NCI-H2029 (cell line): Measurements from ENCODE around the gene TMUB1.
A peak's percentile ranks its signal among the peaks of the same experiment; 100 is the strongest.
"Not testable (repeated sequence)": the region's sequence is repeated elsewhere in the genome, so short reads cannot be mapped to it uniquely, and the experiment has no call there.

Source experiments
- DNase-seq: peaks from one replicate; lab custom pipeline; 2025; lab: John Stamatoyannopoulos, UW

TMUB1 gene

DNA sequence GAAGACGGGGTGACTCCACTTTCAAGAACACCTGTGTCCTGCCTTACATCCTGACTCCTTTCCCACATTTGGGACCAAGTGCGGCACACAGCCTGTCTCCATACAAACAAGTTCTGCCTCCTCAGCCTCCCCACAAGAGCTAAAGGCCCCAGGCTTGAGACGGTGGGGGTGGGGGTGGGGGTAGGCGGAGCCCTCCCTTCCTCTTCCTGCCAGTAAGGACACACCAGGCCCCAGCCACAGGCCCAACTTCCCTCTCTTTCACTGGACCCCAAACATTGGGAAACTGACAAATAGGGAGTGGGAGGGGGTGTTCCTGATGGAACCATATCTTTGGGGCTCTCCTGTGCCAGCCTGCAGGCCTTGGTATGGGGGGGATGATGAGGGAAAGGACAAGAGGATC is 30.2 kb downstream of the TMUB1 start:
- no peak for DNase-seq

GRCh38 chr7:151051108-151051507 is 32.2 kb downstream of the TMUB1 start:
- DNase-seq: no peak

DNA sequence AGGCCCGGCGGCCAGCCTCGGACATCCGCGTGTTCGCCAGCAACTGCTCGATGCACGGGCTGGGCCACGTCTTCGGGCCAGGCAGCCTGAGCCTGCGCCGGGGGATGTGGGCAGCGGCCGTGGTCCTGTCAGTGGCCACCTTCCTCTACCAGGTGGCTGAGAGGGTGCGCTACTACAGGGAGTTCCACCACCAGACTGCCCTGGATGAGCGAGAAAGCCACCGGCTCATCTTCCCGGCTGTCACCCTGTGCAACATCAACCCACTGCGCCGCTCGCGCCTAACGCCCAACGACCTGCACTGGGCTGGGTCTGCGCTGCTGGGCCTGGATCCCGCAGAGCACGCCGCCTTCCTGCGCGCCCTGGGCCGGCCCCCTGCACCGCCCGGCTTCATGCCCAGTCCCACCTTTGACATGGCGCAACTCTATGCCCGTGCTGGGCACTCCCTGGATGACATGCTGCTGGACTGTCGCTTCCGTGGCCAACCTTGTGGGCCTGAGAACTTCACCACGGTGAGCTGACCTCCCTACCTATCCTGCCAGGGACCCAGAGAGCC is 34.3 kb downstream of the TMUB1 start:
- DNase-seq: no peak

DNA sequence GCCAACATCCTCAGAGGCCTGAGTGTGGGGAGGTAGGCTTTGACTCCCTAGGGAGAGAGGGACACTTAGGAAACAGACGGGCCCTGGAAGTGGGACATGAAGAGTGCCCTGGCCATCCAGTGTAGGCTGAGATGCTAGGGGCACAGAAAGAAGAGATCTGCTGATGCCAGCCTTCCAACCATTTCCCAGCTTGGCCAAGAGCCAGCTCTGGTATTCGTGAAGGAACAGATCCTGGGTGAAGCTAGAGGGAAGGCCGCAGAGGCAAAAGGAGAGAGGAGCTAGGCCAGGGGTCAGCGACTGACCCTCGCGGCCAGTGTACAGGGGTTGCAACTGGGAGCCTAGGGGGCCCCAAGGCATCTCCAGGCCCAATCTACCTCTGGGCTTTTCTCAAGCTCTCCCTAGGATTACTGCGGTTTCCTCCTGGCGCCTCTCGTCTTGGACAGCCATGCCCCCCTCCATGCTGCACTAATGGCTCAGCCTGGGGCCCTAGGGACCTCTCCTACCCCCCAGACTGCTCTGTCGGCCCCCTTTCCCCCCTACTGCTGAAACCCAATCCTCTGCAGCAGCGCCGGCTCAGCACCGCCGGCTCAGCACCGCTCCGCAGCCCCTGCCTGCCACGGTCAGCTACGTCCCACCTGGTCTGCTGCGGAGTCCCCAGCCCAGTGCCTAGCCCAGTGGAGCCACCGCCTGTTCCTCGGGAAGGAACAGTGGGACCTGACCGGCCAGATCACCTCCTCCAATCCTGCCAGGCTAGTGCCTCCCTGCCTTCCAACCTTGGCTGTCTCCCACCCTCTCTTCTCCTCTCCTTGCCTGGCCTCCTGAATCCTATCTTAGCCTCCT is 35.1 kb downstream of the TMUB1 start, which contains the start of gene ASIC3:
Gene ASIC3 (plus strand): TSS at position 556 of the 840 bp plus-strand sequence. CDS start 355 bp downstream, outside the sequence.
- no peak for DNase-seq

- no peak for DNase-seq
Observed at GRCh38 chr7:151046603-151047573, 36.4 kb downstream of the TMUB1 start.

DNA sequence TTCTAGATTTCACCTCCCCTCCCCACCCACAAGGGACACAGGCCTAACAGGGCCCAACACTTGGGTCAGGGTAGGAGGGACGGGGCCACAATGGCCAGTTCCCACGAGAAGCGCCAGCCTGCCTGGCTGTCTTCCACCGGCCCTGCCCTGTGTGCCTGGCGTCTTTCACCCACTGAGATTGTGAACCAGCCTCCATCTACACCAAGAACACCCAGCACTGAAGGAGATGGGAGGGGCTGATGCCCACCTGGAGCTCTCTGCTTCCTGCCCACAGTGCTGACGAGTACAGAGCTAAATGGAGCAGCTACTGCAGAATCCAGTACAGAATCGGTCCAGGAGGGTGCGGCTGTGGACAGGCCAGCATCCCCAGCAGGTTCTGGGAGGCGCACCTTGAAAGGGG is 37.3 kb downstream of the TMUB1 start:
- no peak for DNase-seq

DNA sequence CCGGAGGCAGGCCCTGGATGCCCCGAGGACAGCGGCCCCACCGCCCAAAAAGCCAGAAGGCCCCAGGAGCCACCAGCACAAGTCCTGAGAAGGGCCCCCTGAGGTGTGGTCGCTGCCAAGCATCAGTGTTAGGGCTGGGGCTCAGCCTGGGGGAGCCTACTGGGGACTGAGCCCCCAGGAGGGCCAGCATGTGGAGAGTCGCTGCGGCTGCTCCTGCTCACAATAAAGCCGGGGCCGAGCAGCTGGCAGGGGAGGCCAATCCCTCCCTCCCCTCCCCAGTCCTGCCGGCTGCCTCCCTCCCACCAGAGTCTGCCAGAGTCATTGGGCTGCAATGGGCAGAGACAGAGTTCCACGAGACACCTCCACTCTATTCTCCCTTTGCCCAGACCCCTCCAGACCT is 38.0 kb downstream of the TMUB1 start:
- DNase-seq: no peak

- no peak for DNase-seq
Observed at GRCh38 chr7:151043959-151044358, 39.3 kb downstream of the TMUB1 start.

- DNase-seq: not testable (repeated sequence)
Observed at GRCh38 chr7:151043449-151043848, 39.8 kb downstream of the TMUB1 start.

GRCh38 chr7:151040616-151041375 is 42.5 kb downstream of the TMUB1 start:
- DNase-seq: no peak

DNA sequence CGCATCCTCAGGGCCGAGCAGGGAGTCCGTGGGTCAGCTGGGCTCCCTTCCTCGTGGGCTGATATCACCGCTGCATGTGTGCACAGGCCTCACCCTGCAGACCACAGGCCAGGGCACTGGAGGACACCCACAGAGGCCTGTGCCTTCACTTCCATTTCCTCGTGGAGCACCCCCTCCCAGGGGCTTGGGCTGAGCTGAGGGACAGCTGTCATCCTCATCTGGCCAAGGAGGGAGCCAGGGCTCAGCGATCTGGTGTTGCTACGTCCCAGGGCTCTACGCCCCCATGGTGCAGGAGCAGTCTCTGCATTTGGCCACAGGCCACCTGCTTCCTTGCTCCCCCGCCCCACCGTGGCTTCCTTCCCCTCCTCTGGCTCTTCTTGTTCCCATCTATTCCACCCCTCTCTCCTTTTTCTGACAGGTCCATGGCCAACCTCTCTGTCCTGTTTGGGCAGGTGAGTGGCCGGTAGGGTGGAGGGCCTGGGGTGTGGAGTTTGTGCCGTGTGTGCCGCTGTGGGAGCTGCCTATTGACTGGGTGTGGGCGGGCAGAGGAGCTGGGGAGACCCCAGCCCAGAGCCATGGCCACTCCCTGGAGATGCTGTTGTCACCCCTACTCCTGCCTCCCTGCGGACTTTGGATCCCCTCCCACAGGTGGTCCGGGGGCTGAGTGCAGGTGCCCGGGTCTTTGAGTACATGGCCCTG is 43.3 kb downstream of the TMUB1 start:
- DNase-seq: no peak

DNA sequence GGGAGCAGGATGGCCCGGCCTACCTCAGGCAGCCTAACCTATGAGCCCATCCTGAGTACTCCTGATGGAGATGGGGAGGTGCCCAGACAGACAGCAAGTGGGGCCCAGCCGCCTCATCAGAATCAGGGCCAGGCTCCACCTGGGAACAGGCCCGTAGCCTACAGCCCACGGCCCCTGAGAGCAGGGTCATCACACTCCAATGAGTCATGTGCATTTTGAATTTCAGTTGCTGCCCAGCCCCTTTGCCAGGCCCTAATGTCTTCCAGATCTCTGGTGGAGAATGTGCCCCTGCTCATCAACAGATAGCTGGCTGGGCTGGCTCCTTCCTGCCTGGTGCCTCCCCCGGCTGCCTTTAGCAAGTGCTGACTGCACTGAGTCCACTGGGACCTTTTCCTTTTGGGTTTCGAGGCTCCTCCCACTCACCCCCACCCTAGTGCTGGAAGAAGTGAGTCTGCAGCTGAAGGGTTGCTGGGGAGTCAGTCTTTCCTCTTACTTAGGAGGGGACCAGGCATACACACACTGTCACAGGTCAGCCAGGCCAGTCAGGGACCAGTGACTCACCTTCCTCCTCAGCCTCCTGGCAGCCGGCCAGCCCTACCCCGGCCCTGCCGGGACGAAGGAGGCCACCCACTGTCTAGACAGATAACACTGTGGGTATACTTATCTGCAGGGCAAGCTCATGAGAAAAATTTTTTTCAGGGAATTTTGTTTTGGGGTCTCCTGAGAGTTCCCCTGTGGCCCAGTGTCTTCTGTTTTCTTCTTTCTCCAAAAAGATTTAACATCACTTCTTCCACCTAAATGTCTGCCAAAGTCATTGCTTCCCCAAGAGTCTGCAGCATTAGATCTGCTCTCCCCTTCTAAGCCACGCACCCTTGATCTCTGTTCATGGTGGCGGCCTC is 44.1 kb downstream of the TMUB1 start:
- DNase-seq: peak; percentile 22

- DNase-seq: no peak
Observed at GRCh38 chr7:151035902-151036301, 47.4 kb downstream of the TMUB1 start.

DNA sequence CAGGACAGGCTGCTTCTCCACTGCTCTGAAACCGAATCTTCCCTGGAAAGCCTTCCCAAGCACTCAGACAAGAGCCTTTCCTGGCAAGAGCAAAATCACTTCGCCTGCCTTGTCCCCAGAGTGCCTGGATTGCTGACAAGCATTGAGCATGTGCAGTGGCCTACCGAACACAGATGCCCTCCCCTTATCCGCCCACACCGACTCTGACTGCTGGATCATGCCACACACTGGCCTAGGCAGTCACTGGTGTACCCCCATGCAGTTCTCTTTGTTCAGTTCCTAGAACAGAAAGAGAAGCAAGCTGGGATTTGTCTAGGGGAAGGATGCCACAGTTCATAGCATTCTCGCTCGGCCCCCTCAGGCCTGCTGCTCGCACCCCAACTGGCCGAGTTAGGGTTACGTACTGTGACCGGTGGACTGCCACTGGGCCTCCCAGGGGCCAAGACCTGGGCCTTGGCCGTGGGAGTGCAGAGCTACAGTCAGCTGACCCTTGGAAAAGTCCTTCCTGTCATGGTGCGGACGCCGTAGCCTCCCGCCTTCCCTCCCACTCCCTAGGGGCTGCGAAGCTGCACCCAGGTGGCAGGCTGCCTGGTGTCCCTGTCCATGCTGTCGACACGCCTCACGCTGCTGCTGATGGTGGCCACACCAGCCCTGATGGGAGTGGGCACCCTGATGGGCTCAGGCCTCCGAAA is 48.1 kb downstream of the TMUB1 start:
- no peak for DNase-seq

DNA sequence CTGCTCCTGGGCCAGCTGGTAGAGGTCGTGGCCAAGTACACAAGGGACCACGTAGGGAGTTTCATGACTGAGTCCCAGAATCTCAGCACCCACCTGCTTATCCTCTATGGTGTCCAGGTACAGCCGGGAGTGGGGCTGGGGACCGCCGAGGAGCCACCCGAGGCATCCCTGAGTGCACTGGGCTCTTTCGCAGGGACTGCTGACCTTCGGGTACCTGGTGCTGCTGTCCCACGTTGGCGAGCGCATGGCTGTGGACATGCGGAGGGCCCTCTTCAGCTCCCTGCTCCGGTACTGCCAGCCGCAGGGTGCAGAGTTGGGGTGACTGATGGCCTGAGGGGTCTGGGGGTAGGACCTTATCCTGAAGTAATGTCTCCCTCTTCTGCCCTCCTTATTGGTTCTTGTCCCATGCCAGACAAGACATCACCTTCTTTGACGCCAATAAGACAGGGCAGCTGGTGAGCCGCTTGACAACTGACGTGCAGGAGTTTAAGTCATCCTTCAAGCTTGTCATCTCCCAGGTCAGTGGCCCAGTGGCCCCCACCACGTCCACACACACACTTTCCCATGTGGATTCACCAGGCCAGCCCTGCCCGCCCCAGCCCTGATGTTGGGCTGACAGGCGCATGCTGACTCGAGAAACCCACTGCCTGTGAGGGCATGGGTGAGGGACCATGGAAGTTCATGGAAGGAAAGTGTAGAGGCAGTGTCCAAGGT is 48.8 kb downstream of the TMUB1 start:
- DNase-seq: no peak

DNA sequence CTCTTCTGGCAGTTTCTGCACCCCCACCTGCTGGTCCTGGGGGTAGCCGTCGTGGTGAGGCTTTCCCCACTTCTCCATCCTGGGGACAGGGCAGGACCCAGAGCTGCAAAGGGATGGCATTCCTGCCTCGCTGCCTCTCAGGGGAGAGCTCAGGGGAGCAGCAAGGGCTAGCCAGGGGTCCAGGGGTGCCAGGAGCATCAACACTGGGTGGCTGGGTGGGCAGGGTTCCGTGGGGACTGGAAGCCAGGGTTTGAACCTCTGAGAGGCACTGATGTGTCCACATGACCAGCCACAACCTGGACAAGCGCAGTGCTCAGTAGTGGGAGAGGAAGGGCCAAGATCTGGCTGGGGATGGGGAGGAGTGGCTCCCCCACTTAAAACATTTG is 49.4 kb downstream of the TMUB1 start:
- DNase-seq: no peak

DNA sequence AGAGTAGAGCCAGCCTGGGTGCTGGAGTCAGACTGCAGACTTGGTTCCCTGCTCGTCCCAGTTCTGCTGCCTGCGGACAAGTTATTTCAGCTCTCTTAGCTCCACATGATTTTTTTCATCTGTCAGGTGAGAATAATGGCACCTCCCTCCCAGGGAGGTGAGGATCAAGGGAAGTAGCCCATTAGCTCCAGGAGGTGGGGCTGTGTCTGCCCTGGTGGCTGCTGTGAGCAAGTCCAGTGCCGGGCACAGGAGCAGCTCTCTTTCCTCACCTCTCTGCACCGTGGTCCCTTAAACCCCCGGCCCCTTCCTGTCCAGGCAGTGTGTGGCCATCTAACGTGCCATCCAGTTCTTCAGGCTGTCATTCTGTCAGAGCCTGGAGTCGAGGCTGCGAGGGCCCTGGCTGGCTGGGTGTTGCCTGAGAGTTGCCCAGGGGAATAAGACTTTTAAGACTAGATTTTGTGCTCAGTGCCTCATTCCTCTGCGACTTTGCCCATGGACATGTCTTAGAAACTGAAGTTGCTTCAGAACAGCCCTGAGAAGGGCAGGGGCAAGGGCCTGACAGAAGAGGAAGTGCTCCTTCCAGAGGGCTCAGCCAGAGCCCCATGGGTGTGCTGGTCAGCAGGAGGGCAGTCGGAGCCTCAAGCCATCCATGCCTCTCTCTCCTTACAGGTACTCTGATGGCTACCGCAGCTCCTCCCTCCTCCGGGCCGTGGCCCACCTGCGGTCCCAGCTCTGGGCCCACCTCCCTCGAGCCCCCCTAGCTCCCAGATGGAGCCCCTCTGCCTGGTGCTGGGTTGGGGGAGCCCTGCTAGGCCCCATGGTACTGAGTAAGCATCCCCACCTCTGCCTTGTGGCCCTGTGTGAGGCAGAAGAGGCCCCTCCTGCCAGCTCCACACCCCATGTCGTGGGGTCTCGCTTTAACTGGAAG is 50.1 kb downstream of the TMUB1 start:
- DNase-seq: no peak
